NAMALWA (cell line): ENCODE measurements around the gene ZFP36L1.
A peak's percentile ranks its signal among the peaks of the same experiment; 100 is the strongest.

ENCODE experiments used
- DNase-seq: peaks from one replicate; pipeline ENCODE4 v3.0.0-alpha.2; 2015; ENCODE audit warnings: low spot score

ZFP36L1 gene

GRCh38 chr14:68792979-68793733, at the start of gene ZFP36L1:
TSS of gene ZFP36L1 (minus strand) at chr14:68793067. CDS start at chr14:68792938, 129 bp downstream.
- DNase-seq, result peak; percentile 90

GRCh38 chr14:68842298-68842697, 49.4 kb upstream of the ZFP36L1 start:
- DNase-seq, result no peak

- DNase-seq, result no peak
Observed at GRCh38 chr14:68841016-68841809, 48.3 kb upstream of the ZFP36L1 start.

GRCh38 chr14:68840454-68840853, 47.6 kb upstream of the ZFP36L1 start:
- no peak for DNase-seq

GRCh38 chr14:68836082-68836481, 43.2 kb upstream of the ZFP36L1 start:
- no peak for DNase-seq

GRCh38 chr14:68834816-68835215, 41.9 kb upstream of the ZFP36L1 start:
- peak; percentile 8 for DNase-seq

- no peak for DNase-seq
Observed at GRCh38 chr14:68828698-68829097, 35.8 kb upstream of the ZFP36L1 start.

GRCh38 chr14:68825729-68826128, 32.9 kb upstream of the ZFP36L1 start:
- no peak for DNase-seq

GRCh38 chr14:68824517-68825347, 31.9 kb upstream of the ZFP36L1 start:
- DNase-seq, result peak; percentile 36

- no peak for DNase-seq
Observed at GRCh38 chr14:68824207-68824516, 31.3 kb upstream of the ZFP36L1 start.

- DNase-seq, result no peak
Observed at GRCh38 chr14:68823434-68824206, 30.8 kb upstream of the ZFP36L1 start.

- DNase-seq, result no peak
Observed at GRCh38 chr14:68822926-68823325, 30.1 kb upstream of the ZFP36L1 start.

GRCh38 chr14:68822132-68822651, 29.3 kb upstream of the ZFP36L1 start:
- DNase-seq, result peak; percentile 20

- DNase-seq, result no peak
Observed at GRCh38 chr14:68820999-68821683, 28.3 kb upstream of the ZFP36L1 start.

GRCh38 chr14:68820536-68820935, 27.7 kb upstream of the ZFP36L1 start:
- DNase-seq, result no peak

- DNase-seq, result no peak
Observed at GRCh38 chr14:68820119-68820518, 27.3 kb upstream of the ZFP36L1 start.

GRCh38 chr14:68819260-68819691, 26.4 kb upstream of the ZFP36L1 start:
- no peak for DNase-seq

GRCh38 chr14:68817506-68818212, 24.8 kb upstream of the ZFP36L1 start:
- DNase-seq, result no peak

- DNase-seq, result no peak
Observed at GRCh38 chr14:68816943-68817430, 24.1 kb upstream of the ZFP36L1 start.
